Epithelial cell of prostate (primary cell): ENCODE results near the gene SIGLEC5.

Source experiments
- DNase-seq: peaks from one replicate; pipeline ENCODE4 v3.0.0-alpha.2; 2011; ENCODE audit warnings: low read depth, low spot score
- H3K27ac ChIP-seq: fragments of 450-650 bp; 2 replicates; pipeline ENCODE4 v1.5.1; 2017; ENCODE audit warnings: mild to moderate bottlenecking

SIGLEC5 gene

GRCh38 chr19:51593138-51593890, 36.9 kb downstream of the SIGLEC5 start:
- DNase-seq, result no peak
- no peak overlapping the region for H3K27ac ChIP-seq

GRCh38 chr19:51592521-51592920, 37.7 kb downstream of the SIGLEC5 start:
- DNase-seq, result no peak
- no peak overlapping the region for H3K27ac ChIP-seq

GRCh38 chr19:51590441-51590840, 39.8 kb downstream of the SIGLEC5 start:
- DNase-seq, result no peak
- H3K27ac ChIP-seq, result no peak overlapping the region

- no peak for DNase-seq
- no peak overlapping the region for H3K27ac ChIP-seq
These were observed 40.7 kb downstream of the SIGLEC5 start for GRCh38 chr19:51589511-51589910.

GRCh38 chr19:51587264-51588191, 42.7 kb downstream of the SIGLEC5 start:
- H3K27ac ChIP-seq, result no peak overlapping the region

GRCh38 chr19:51586799-51587198, 43.4 kb downstream of the SIGLEC5 start:
- no peak overlapping the region for H3K27ac ChIP-seq
- no peak for DNase-seq

More at GRCh38 chr19:51587264-51588191, 42.7 kb downstream of the SIGLEC5 start:
- DNase-seq, result no peak

GRCh38 chr19:51586103-51586728, 44.0 kb downstream of the SIGLEC5 start:
- DNase-seq, result no peak

GRCh38 chr19:51576850-51577249, 53.4 kb downstream of the SIGLEC5 start:
- DNase-seq, result no peak

More at GRCh38 chr19:51586103-51586728, 44.0 kb downstream of the SIGLEC5 start:
- H3K27ac ChIP-seq, result no peak overlapping the region

GRCh38 chr19:51573331-51573730, 56.9 kb downstream of the SIGLEC5 start:
- DNase-seq, result no peak
- H3K27ac ChIP-seq, result no peak overlapping the region

More at GRCh38 chr19:51576850-51577249, 53.4 kb downstream of the SIGLEC5 start:
- H3K27ac ChIP-seq, result no peak overlapping the region

GRCh38 chr19:51572908-51573307, 57.3 kb downstream of the SIGLEC5 start:
- no peak for DNase-seq
- no peak overlapping the region for H3K27ac ChIP-seq

GRCh38 chr19:51572410-51572809, 57.8 kb downstream of the SIGLEC5 start:
- DNase-seq, result no peak
- H3K27ac ChIP-seq, result no peak overlapping the region

- DNase-seq, result no peak
- H3K27ac ChIP-seq, result no peak overlapping the region
These were observed 58.6 kb downstream of the SIGLEC5 start for GRCh38 chr19:51571599-51571998.

GRCh38 chr19:51570962-51571575, 59.1 kb downstream of the SIGLEC5 start, which contains the start of gene ZNF175:
Gene ZNF175 (plus strand): TSS chr19:51571283. CDS start chr19:51573330, 2,047 bp downstream.
- no peak within 1 kb of the TSS for H3K27ac ChIP-seq
- peak; percentile 65 for DNase-seq

GRCh38 chr19:51568456-51568855, 61.7 kb downstream of the SIGLEC5 start:
- DNase-seq, result no peak
- H3K27ac ChIP-seq, result no peak overlapping the region

- no peak overlapping the region for H3K27ac ChIP-seq
- DNase-seq, result no peak
These were observed 62.6 kb downstream of the SIGLEC5 start for GRCh38 chr19:51567583-51567982.

GRCh38 chr19:51566489-51567100, 63.6 kb downstream of the SIGLEC5 start:
- H3K27ac ChIP-seq, result no peak overlapping the region
- DNase-seq, result no peak

- no peak overlapping the region for H3K27ac ChIP-seq
- DNase-seq, result no peak
These were observed 64.6 kb downstream of the SIGLEC5 start for GRCh38 chr19:51565583-51565982.

- DNase-seq, result no peak
- H3K27ac ChIP-seq, result no peak overlapping the region
These were observed 65.4 kb downstream of the SIGLEC5 start for GRCh38 chr19:51564791-51565190.
